Measurements from ENCODE around the gene PLCB1.
"Not testable (repeated sequence)": the region's sequence is repeated elsewhere in the genome, so short reads cannot be mapped to it uniquely, and the experiment has no call there.

Gene PLCB1

DNA sequence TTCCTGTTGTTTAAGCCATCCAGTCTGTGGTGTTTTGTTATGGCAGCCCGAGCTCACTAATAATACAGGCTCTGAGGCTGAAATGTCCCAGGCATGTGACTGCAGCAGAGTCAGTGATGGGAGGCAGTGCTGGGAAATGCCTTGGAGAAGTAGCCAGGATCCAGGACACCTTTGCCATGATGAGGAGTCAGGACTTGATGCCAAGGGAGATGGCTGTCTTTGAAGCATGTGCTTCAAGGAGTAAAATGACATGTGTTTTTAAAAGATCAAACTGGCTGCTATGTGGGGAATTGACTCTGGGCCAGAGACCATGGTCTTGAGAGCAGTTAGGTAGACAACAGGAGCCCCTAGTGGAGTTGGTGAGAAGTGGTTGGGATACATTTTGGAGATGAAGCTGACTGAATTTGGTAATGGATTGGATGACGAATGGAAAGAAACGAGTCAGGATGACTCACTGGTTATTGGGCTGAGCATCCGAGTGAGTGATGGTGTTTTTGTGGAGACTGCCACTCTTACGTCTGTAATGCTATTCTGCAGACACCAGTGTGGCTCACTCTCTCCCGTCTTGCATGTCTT is 322.2 kb downstream of the PLCB1 start:
- FAIRE-seq = peak; percentile 13

DNA sequence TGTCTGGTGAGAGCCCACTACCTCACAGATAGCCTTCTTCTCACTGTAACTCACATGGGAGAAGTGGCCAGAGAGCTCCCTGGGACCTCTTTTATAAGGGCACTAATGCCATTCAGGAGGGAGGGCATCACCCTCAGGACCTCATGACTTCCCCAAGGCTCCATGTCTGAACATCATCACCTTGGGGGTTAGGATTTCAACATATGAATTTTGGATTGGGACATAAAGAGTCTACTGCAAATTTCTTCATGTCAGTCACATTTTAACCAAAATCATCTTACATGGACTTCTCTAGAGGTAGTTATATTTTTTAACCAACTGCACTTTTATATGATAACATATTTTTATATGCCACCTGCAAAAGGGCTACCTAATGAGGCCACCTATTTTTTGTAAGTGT is 324.7 kb downstream of the PLCB1 start:
- FAIRE-seq = no peak

DNA sequence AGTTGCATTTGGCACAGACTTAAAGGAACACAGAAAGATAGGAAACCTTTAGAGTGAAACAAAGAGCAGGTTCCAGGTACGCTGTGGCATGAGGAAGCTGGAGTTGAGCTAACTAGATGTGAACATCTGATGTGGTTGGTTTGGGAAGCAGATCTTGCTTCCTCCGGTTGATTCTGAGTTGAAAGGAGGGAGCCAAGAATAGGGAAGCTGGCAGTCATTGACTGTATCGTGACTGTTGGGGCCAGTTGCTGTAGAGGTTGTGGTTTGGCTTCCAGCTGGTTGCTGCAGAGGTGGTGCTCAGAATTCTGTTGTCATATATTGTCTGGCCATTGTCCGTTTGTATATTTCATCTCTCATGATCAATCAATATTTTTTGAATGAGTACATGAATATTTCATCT is 325.9 kb downstream of the PLCB1 start:
- no peak for FAIRE-seq

DNA sequence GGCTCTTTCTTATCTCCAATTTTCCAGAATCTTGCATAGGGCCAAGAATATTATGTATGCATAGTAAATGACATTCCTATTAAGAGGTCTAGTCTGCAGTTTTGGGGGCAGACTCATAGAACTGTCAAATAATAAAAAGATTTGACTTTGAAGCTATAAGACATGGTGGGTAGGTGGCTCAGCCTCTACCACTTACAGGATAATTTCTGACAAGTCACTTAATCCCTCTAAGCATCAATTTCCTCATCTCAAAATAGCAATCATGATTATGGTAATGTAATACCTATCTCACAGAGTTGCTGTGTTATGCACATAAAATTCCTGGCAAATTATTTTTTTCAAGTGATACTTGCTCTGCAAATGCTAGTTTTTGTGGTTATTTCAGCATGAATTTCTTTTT is 329.1 kb downstream of the PLCB1 start:
- FAIRE-seq = no peak

DNA sequence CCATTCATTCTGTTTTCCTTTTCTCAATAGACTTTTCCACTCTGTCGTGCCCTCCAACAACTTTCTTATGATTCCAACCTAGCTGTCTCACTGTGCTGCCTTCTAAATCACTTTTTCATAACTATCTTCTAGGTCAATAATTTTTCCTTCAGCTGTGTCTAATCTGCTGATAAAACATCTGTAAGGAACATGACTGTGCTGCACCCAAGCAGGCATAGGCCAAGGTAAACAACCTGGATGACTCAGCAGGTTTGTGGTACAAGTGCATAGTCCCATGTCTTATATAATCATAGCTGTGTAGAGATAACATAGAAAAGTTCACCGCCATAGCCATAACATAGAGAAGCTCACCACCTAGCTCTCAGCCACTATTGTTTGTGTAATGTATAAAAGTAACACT is 332.3 kb downstream of the PLCB1 start:
- FAIRE-seq = no peak

DNA sequence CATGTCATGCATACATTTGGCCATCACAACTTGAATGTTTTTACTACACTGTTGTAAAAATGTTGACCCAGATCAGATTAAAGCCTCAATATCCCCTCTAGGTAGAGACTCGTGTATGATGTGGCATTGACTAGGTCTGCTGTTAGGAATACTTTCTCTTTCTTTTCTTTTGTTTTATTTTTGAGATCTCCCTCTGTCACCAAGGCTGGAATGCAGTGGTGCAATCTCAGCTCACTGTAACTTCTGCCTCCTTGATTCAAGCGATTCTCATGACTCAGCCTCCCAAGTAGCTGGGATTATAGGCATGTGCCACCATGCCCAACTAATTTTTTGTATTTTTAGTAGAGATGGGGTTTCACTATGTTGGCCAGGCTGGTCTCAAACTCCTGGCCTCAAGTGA is 334.7 kb downstream of the PLCB1 start:
- FAIRE-seq = not testable (repeated sequence)

DNA sequence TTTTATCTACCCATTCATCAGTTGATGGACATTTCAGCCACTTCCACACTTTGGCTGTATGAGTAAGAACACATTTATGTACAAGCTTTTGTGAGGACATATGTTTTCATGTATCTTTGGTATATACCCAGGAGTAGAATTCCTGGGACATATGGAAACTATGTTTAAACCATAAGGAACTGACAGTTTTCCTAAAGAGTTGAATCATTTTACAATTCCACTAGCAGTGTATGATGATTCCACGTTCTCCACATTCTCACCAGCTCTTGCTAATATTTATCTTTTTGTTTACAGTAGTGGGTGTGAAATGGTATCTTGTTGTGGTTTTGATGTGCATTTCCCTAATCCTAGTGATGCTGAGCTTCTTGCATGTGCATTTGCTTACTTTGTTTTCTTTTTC is 338.1 kb downstream of the PLCB1 start:
- FAIRE-seq = no peak

DNA sequence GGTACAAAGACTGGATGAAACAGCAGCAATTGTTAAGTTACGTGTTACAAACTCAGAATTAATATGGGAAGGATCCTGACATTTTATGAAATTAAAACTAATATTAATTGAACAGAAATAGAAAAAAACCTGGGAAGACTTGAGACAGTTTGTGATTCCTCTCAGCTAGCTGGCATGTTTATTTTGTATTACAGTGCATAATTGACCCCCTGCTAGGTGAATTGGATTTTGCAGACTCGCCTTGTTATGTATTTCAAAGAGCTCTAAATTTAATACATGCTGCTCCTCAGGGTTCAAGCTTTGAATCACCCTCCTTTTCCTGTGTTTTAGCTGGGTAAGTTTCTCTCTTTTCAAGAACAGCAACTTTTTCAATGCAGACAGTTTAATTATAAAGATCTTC is 339.4 kb downstream of the PLCB1 start:
- FAIRE-seq = no peak

DNA sequence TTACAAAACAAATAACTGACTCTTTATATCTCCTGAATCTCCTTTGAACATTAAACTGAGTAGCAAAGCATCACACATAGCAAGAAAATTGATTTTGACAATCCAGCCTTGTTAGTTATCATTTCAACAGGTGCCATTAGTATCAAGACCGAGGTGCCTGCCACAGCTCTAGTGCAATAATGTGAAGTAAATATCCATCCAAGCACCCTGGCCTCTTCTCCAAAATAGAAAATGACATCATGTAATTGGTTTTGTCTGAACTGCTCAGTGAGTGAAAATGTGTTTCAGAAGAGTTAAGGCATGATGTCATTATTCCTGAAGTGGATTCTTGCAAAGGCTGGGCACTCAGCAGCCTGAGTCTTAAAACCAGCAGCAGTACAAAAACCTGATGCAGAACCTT is 341.4 kb downstream of the PLCB1 start:
- FAIRE-seq = peak; percentile 33

DNA sequence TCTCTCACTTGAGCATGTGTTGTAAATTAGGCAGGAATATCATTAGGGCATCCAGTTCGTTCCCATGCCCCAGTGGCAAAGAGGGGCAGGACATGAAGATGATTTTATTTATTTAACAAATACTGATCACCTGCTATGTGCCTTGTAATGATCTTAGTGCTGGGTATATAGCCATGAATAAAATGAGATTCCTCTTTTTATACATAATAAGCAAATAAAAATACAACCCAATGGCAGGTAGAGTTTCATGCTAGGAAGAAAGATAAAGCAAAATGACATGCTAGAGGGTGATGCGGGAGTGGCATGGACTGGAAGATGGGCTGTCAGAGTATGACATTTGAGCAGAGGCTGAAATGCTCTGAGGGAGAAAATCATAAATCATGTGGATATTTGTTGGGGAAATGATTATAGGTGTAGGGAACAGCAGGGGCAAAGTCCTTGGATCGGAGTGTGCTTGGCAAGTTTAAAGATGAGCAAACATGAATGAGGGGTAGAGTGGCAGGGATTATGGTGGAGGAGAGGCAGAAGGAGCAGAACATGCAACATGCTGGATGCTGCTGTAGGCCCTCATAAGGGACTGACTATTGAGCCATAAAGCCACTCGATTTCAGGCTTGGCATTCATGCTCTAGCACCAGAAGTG is 342.1 kb downstream of the PLCB1 start:
- no peak for FAIRE-seq

DNA sequence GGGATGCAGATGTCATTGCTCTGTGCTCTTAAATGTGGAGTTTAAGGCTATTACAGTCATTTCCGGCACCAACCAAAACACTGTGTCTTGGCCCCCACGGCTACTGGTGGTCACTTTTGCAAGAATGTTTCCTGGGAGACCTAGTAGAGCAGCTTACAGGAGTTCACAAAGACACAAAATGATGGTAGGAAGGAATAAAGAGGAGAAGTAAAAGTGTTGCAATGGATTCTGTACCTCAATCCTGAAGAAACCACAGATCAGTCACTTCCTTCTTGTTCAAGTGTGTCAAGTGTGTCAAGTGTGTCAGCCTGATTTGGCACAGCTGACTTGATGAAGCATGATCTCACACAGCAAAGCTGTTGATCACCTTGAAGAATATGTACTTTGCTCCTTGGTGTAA is 344.0 kb downstream of the PLCB1 start:
- FAIRE-seq = no peak

DNA sequence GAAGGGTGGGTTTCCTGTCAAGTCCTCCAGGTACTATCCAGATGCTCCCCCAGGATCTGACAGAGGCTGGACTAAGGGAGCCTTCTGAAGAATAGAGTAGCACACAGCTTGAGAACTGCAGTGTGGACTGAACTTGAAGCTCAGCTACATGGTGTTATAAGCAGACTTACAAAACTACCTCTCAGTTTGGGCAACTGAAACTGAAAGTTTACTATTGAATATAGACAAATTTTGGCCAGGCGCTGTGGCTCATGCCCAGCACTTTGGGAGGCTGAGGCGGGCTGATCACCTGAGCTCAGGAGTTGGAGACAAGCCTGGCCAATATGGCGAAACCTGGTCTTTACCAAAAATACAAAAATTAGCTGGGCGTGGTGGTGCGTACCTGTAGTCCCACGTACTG is 348.5 kb downstream of the PLCB1 start:
- FAIRE-seq = no peak

DNA sequence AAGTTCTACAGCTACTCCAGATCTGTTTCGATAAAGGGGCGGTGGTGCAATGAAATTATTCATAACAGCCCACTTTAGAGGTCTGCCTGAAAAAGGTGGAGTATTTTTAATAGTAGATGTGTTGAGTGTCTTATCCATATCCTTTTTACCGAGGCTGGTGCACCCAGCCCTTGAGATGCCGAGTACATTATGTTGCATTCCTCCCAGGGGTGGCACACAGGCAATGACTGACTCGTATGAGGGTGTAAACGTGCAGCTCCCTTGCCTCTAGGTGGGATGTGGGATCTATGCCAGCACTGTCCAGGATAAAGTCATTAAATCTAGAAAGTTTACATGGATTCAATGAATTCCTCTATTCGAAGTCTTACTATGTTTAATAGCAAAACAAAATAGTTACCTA is 355.6 kb downstream of the PLCB1 start:
- no peak for FAIRE-seq

DNA sequence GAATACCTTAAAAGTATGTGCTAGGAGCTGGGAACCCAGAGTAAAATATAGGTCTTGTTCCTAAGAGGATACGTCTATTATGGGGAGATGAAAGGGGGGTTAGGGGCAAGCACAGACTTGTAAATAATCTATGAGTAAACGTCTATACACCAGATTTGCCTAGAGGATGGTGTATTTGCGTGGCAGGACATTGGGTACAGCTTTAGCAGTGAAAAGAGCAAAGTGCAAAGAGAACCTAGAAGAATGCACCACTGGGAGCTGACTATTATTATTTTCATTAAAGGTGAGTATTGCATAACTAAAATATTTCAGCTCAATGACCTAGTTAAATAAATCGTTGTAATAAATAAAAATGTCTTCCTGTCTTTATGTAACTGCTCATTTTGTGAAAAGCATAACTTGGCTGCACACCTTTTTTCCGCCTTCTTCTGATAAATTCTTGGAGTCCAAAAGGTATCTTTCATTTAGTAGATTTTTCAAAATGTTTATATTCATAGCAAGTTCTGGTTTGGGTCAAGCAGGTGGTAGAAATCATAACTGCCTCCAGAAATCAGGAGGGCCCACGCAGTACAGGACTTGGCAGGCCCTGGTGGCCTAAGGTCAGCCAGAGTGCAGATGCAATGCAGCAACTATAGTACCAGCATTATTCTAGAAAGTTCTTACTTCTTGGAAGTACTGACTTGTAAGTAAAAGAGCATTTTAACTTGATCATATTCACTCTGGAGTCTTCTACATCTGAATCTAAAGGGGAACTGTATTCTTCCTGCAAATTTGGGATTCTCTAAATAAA is 357.2 kb downstream of the PLCB1 start:
- FAIRE-seq = no peak

DNA sequence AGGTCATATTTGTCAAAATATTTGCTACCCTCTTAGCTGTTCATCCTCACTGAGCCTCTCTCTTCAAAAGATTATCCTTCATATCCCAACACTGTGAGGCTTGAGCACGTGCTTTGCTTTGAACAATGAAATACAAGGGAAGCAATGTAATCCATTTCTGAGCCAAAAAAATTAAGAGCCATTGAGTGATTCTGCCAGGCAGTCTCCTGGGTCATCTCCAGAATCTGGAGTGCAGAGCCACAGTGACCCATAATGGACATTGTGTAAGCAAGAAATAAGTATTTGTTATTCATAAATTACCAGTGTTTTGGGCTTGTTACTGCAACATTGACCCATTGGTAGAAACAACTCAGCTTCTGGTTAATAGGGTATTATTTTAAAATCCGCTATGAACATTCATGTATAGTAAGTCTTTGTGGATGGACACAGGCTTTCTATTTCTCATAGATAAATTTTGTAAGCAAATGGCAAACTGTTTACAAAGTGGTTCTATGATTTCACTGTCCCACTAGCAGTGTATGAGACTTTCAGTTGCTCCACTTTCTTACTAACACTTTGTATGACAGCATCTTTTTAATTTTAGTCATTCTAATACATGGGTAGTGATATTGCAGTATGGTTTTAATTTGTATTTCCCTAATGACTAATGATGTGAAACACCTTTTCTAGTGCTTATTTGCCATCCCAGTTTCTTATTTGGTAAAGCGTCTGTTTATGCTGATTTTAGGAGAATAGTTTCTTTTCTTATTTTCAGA is 358.2 kb downstream of the PLCB1 start:
- FAIRE-seq = no peak

DNA sequence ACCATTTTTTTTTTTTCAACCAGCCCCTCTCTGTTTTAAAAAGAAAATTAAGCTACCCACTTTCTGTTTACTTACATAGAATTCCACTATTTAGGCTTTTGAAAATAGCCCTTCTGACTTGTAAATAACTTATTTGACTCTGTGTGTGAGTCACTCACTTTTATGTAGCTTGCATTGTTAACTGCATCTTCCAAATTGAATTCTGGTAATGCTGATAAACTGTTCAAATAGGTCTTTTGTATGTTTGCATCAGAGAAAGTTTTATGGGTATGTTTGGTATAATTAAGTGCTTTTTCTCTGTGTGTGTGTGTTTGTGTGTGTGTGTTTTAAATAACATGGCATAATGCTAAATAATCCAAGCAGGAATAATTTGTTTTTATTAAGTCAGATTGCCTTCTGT is 360.1 kb downstream of the PLCB1 start:
- no peak for FAIRE-seq

DNA sequence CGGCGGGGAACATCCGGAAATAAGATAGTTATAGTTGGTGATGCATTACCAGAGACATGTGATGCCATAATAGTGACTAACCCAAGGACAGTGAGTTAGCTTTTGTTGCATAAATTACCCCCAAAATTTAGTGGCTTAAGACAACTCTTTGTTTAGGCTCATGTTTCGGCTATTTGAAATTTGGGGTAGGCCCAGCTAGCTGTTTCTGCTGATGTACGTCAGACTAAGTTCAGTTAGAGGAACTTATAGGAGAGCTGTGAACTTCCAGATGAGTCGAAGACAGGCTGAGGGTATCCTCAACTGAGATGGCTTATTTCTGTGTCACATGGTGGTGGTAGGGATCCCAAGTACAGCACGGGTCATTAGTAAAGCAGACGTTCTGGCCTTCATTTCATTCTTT is 366.5 kb downstream of the PLCB1 start:
- FAIRE-seq = no peak

DNA sequence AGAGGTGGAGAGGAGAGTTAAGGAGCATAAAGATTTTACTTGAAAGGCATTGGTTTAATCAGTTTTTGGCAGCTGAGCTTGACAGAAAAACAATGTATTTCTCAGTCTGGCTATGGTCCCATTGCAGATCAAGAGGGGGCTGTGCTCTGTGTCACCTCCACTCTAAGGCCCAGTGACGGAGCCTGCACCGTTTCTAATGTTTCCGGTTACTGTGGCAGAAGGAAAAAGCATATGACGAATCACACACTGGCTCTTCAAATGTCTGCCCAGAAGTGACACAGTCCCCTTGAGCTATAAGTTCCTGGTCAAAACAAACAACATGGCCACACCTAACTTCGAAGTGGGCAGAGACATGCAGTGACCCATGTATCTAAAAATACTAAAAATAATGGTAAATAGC is 372.0 kb downstream of the PLCB1 start:
- FAIRE-seq = no peak

DNA sequence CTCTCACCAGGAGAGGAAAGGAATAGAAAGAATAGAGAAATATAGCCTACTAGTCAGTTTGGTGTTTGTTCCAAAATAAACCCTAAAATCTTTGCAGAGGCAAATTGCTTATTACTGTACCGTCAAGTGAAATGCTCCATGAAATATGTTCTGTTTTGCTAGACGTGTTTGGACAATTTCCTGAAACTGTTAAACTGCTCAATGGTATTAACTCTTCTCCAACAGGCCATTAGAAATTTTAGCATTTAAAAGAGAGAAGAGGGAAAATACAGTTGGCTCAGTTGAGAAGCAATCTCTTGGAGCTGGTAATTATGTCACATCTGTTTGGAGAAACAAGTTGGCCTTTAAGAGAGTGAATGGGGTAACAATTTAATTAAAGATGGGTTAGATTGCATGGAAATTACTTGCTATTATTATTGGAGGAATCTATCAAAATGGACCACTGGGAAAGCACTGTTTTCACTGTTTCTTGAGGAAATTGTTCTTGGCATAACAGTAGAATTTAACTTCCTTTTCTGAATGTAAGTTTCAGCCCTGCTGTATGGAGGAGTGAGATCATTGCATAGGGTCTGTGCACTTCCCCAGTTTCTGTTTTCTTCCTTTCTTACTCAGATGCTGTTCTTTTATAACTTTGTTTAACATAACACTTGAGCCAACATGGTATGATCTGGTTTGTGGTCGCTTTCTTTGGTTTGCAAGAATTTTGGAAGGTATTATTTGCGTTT is 373.6 kb downstream of the PLCB1 start:
- no peak for FAIRE-seq

DNA sequence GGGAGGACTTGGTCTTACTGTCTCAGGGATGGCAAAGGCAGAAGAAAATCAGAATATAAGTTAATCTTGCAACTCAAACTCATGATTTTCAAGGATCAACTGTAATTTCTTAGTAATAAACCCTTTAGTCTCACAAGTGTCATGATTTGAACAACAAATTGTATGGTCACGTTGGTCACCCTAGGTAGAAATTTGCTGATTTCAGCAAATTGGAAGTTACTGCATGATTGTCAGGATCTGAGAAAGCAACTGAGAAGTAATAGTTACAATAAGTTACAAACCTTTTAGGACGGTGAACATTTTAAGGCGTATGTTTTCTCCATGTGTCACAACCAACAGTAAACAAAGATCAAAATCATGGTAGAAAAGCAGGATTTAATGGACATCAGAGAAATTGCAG is 375.2 kb downstream of the PLCB1 start:
- FAIRE-seq = no peak

DNA sequence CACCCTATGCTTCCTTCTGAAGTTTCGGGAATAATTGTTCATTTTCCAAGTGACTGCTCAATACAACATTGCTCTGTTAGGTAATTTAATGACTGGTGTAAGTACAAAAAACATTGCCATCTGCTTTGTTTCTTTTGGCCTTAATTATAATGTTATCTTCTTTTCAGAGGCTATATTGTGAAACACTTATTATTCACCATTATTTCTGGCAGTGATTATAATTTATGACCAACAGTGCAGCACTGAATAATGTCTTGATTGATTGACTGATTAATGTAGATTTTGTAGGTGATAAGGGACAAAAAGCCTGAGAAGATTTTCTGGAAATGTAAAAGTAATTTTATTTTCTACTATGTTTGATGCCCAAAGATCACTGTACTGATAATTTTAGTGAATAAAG is 377.7 kb downstream of the PLCB1 start:
- FAIRE-seq = peak; percentile 70

DNA sequence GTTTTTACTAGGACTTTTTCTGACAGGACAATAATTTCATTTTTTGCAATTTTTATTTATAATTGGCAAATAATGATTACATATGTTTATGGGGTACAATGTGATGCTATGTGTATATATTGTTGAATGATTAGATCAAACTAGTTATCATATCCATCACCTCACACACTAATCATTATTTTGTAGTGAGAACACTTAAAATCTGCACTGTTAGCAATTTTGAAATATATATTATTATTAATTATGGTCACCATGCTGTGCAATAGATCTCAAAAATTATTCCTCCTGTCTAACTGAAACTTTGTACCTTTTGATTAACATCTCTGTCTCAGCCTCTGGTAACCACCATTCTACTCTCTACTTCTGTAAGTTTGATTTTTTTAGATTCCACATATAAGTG is 378.7 kb downstream of the PLCB1 start:
- FAIRE-seq = peak; percentile 5

DNA sequence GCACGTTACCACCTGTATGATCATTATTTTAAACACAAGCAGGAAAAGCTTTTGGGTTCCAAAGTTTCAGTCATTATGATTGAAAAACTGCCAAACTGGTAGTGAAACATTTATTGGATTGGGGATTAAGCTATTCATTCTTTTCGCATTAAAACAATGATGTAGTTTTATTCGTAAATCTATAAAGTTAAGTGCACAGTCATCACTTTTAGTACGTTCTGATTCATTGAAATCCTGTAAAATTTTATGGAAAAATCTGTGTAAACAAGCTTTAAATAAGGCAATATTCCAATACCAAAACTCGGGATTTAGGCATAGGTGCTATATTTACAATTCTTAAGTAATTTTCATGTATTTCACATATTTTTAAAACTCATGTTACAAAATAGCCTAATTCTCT is 379.9 kb downstream of the PLCB1 start:
- FAIRE-seq = no peak
